GM19467 (cell line): ENCODE data around the gene CASP9.

ENCODE experiments used
- ATAC-seq: cut with Tn5 transposase; IDR thresholded peaks from one replicate; pipeline ENCODE4 v1.9.1; 2021; ENCODE audit warnings: mild to moderate bottlenecking, moderate library complexity; ENCODE audit not compliant: unreplicated experiment

The CASP9 gene

GRCh38 chr1:15524021-15524282, at the start of gene CASP9:
Gene CASP9 (minus strand): TSS chr1:15524215. CDS start chr1:15524200, 15 bp downstream.
- ATAC-seq: no peak

DNA sequence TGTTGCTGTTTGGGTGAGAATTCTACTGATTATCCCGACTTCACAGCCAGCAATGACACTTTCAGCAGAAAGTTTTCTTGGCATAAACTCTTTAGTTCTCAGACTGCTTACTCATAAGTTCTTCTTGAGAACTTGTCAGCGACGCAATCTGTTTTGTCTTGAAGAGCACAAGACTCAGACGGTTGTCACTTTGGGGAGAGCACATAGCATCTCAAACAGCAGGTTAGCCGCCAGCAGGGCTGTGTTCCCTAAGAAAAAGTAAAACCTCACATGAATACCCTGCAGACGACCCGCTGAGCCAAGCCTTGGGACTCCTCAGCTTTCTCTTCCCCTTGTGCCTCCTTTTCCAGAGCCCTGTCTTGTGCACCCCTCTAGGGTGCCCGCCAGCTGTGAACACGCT, 49.5 kb upstream of the CASP9 start:
- ATAC-seq: no peak

- no peak for ATAC-seq
Observed at GRCh38 chr1:15571266-15571665, 47.3 kb upstream of the CASP9 start.

DNA sequence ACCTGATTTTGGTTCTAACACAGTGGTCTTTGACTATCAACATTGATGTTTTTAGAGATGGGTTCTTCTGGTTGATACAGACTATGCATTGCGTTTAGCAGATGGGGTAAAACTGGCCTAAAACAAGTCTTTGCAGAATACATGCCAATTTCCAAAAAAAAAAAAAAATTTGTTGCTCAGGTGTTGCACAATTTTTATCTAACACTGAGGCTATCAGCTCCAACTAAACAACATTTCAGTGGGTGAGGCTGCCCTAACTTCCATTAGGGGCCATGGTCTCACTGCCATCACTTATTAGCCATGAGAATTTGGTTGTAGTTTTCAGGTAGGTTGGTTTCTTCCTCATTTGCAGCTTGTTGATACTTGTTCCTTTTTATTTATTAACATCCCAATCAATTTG, 46.8 kb upstream of the CASP9 start:
- no peak for ATAC-seq

DNA sequence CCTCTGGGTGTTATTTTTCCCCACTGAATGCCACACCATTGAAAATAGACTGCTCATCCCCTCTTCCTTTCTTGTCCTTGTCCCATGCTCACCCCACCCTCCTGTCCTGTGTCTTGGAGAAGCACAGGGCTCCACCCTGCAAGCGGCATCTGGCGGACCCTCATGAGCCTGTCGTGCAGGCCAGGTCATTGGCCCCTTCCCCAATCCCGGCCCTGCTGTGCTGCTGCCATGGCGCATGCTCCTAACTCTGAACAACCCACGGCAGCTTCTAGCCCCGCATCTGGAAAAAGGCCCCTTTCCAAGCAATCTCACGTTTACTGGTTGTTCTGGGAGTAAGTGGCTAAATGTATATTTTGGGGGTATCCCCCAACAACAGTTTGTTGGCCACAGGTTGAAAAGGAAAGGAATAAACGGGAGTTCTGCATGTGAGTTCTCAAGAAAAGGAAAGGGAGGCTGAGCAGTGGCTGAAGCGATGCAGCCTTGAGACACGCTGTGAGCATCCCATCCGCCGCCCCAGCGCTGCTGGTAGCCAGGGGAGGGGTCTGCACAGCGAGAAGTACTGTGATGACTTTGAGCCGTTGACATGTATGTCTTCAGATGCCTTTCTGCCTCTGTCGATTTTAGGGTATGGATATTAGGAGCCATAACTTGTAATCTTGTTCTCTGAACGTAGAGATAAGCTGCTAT, 44.5 kb upstream of the CASP9 start:
- no peak for ATAC-seq

GRCh38 chr1:15559189-15559810, 35.3 kb upstream of the CASP9 start:
- no peak for ATAC-seq

DNA sequence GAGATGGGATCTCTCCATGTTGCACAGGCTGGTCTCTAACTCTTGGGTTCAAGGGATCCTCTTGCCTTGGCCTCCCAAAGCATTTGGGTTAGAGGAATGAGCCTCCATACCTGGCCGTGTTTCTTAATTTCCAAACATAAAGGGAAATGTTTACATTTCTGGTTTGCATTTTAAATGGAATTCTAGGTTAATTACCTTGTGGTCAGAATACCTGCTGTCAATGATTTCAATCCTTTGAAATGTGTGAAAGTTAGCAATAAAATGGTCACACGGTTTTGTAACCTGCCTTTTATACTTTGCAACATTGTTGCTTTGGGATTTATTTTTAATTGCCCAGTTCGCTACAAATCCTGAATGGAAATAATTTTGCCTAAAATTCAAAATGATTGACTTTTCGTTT, 34.5 kb upstream of the CASP9 start:
- no peak for ATAC-seq

- ATAC-seq: no peak
Observed at GRCh38 chr1:15557594-15557993, 33.6 kb upstream of the CASP9 start.

- no peak for ATAC-seq
Observed at GRCh38 chr1:15557008-15557407, 33.0 kb upstream of the CASP9 start.

DNA sequence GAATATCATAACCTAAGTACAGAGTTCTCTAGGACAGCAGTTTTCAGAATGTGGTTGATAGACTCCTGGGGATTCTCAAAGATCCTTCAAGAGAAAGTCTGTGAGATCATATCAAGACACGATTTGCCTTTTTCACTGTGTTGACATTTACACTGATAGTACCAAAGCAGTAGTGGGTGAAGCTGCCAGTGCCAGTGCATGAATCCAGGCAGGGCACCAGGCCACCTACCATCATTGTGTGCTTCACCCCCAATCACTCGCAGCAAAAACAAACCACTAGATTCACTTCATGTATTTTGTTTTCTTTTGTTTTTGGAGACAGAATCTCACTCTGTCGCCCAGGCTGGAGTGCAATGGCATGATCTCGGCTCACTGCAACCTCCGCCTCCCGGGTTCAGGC, 26.6 kb upstream of the CASP9 start:
- ATAC-seq: no peak

DNA sequence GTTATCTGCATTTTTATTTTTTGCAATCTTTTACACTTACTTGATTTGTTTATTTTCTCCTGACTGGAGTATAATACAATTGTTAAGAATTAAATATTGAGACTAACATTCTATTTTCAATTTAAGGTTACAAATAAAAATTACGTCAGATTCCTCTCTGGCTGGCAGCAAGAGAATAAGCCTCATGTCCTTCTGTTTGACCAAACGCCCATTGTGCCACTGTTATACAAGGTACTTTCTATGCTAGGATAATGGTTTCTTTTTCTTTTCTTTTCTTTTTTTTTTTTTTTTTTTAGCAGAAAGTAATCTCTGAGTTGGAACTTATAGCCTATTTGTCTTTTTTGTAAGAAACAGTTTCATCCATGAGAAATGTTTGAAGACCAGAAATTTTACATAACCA, 22.6 kb upstream of the CASP9 start:
- ATAC-seq: no peak

DNA sequence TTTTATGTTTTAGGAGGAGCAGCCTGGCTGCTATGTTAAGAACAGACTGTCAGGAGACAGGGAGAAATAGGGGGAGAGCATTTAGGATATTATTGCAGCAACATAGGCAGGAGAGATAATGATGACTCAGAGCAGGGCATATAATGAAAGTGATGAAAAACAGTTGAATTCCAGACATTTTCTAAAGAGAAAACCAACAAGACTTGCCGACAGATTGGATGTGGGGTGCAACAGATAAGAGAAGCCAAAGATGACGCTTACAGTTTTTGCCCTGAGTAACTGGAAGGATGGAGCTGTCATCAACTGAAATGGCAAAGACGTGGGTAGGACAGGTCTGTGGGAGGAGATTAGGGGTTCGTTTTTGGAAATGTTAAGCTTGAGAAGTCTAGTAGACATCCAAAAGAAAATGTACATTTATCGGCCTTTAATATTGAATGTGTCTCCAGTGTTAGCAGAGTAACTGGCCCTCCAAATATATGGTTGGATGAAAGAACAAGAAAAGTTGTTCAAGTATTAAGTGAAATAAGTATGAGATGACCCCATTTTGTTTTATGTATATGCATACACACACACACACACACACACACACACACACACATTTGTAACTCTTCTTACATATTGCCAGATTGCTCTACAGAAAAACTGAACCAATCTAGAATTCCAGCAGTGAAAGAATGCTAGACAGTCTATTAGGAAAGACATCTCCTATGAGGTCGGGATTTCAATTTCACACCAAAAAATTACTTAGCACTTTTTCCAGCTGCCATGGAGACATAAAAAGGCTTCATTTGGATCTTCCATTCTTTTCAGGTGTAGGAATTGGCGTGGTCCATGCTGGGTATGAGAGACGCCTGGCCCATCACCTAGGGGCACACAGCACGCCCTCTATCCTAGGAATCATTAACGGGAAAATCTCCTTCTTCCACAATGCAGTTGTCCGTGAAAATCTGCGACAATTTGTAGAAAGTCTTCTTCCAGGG, 19.9 kb upstream of the CASP9 start:
- no peak for ATAC-seq

- no peak for ATAC-seq
Observed at GRCh38 chr1:15543251-15543588, 19.2 kb upstream of the CASP9 start.

GRCh38 chr1:15542388-15543250, 18.6 kb upstream of the CASP9 start:
- no peak for ATAC-seq

DNA sequence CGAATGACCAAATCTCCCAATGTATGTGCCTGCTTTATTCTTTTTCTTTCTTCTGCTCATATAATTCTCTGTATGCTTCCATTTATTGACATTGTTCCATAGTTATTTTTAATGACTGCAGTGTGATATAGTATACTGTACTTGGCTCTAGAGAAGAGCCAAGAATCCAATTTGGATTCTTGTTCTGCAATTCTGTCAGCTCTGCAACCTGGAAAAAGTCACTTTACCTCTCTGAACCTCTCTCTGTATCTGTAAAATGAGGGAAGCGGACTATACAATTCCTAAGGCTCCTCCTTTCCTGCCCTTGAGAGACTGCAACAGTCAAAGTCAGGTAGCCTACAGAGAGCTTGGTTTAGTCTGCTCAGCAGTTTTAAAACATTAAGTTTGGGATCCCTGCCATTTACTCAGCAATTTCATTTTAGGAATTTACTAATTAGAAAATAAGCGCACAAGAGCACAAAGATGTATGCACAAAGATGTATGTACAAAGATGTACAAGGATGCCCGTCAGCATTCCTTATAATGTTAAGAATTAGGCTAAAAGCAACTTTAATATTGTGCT, 17.3 kb upstream of the CASP9 start:
- ATAC-seq: no peak

- no peak for ATAC-seq
Observed at GRCh38 chr1:15540186-15540585, 16.2 kb upstream of the CASP9 start.

GRCh38 chr1:15538771-15539170, 14.8 kb upstream of the CASP9 start:
- no peak for ATAC-seq

- no peak for ATAC-seq
Observed at GRCh38 chr1:15531682-15532081, 7.7 kb upstream of the CASP9 start.

DNA sequence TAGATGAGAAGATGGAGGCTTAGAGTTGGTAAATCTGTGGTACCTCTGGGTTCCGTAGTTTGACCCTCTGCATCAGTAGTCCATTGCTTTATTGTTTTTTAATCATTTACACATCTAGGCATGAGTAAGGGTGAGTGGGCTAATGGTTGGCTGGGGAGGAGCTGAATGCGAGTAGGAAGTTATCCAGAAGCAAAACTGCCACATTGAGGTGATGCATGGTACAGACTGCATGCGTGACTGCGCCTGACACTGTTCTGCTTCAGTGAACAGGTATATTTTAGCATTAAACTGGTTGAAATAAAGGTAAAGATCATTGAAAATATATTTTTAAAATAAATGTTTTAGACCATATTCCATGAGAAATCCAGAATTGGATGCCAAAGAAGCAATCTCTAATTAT, 7.0 kb upstream of the CASP9 start:
- no peak for ATAC-seq

- ATAC-seq: peak; percentile 55
Observed at GRCh38 chr1:15526490-15527339, 2.7 kb upstream of the CASP9 start, which contains the start of gene DNAJC16. Gene DNAJC16 (plus strand): TSS chr1:15526848. CDS start chr1:15529106, 2,258 bp downstream.
